BLaER1 treated with 17β-estradiol and CSF1 and Interleukin-3, amounts not matched to agents 10 nM and 100 nM (cell line): ENCODE data around the gene DUSP22.
"Not testable (repeated sequence)": the region's sequence is repeated elsewhere in the genome, so short reads cannot be mapped to it uniquely, and the experiment has no call there.

ENCODE experiments used
- H3K27ac ChIP-seq, 11 experiments: shearing (Covaris generic); formaldehyde crosslinking; 2 replicates each; pipeline ENCODE4 v1.8.1; 2022
- H3K27me3 ChIP-seq, 11 experiments: shearing (Covaris generic); formaldehyde crosslinking; 2 replicates each; pipeline ENCODE4 v1.8.1; 2022
- H3K36me3 ChIP-seq, 11 experiments: shearing (Covaris generic); formaldehyde crosslinking; 2 replicates each; pipeline ENCODE4 v1.8.1; 2022
- H3K4me1 ChIP-seq, 10 experiments: shearing (Covaris generic); formaldehyde crosslinking; 2 replicates each; pipeline ENCODE4 v1.8.1; 2022
- H3K4me2 ChIP-seq, 11 experiments: shearing (Covaris generic); formaldehyde crosslinking; 2 replicates each; pipeline ENCODE4 v1.8.1; 2022
- H3K4me3 ChIP-seq, 10 experiments: shearing (Covaris generic); formaldehyde crosslinking; 2 replicates each; pipeline ENCODE4 v1.8.1; 2022
- H3K9ac ChIP-seq, 11 experiments: shearing (Covaris generic); formaldehyde crosslinking; 2 replicates each; pipeline ENCODE4 v1.8.1; 2022
- H3K9me3 ChIP-seq, 11 experiments: shearing (Covaris generic); formaldehyde crosslinking; replicated peaks in 1 of 11; 2 replicates each; pipeline ENCODE4 v1.8.1; 2022
- H4K20me1 ChIP-seq, 11 experiments: shearing (Covaris generic); formaldehyde crosslinking; 2 replicates each; pipeline ENCODE4 v1.8.1; 2022
- Cebpa-rat ChIP-seq, 11 experiments: shearing (Covaris generic); IDR thresholded peaks; 2 replicates each; pipeline ENCODE4 v1.8.1; 2022

The DUSP22 gene

GRCh38 chr6:291697-292505 lies at the start of gene DUSP22:
DUSP22 (plus strand) TSS chr6:292487; CDS start chr6:292540, 53 bp downstream.
- H3K36me3 ChIP-seq: no peaks in the 10 kb centered on the region
- peak within 1 kb of the TSS; percentile 60 to 78 (median 71) for H3K4me3 ChIP-seq
- peak within 1 kb of the TSS; percentile 86 to 95 (median 89) for H3K9ac ChIP-seq
- H3K27me3 ChIP-seq: no peaks in the 10 kb centered on the region
- peaks cover 60 to 82% (median 70%) of the 10 kb centered on the region in 10 experiments for H3K4me1 ChIP-seq
- H4K20me1 ChIP-seq: no peaks in the 10 kb centered on the region
- peak within 1 kb of the TSS; percentile 79 to 95 (median 87) for H3K4me2 ChIP-seq
- peak within 1 kb of the TSS; percentile 84 to 96 (median 91) for H3K27ac ChIP-seq
- no peak for TF ChIP-seq Cebpa-rat (IDR thresholded peaks at IDR 0.05)
- H3K9me3 ChIP-seq: peaks cover 0 to 11% (median 0%) of the 10 kb centered on the region in 11 experiments; a peak in 8 of 22 replicates

- no peak overlapping the region for H3K9ac ChIP-seq
- H3K9me3 ChIP-seq: peaks cover 9 to 20% (median 13%) of the 10 kb centered on the region in 11 experiments; a peak in 19 of 22 replicates
- H3K4me2 ChIP-seq: no peak overlapping the region
- H3K4me1 ChIP-seq: peaks cover 6 to 25% (median 15%) of the 10 kb centered on the region in 10 experiments; a peak in 18 of 20 replicates
- H3K27me3 ChIP-seq: no peaks in the 10 kb centered on the region
- H3K27ac ChIP-seq: no peak overlapping the region
- H3K36me3 ChIP-seq: no peaks in the 10 kb centered on the region
- no peaks in the 10 kb centered on the region for H4K20me1 ChIP-seq
- no peak for TF ChIP-seq Cebpa-rat (IDR thresholded peaks at IDR 0.05)
- H3K4me3 ChIP-seq: no peak overlapping the region
Measured at GRCh38 chr6:246352-246751, 45.9 kb upstream of the DUSP22 start.

- Histone ChIP-seq H3K4me1 (peaks cover 6 to 35% (median 24%) of the 10 kb centered on the region in 10 experiments; a peak in 18 of 20 replicates), H3K36me3 (no peaks in the 10 kb centered on the region), H3K9me3 (peaks cover 8 to 20% (median 13%) of the 10 kb centered on the region in 11 experiments; a peak in 19 of 22 replicates), H3K27ac (peak overlapping the region in 4 of 11 experiments; percentile 10 to 66 (median 52); a peak in 4 of 22 replicates), H3K4me2 (peak overlapping the region in 6 of 11 experiments; percentile 38 to 54 (median 49); a peak in 9 of 22 replicates), H3K27me3 (no peaks in the 10 kb centered on the region), H3K4me3 (no peak overlapping the region), H4K20me1 (no peaks in the 10 kb centered on the region), H3K9ac (no peak overlapping the region)
- TF ChIP-seq Cebpa-rat (IDR thresholded peaks at IDR 0.05): no peak
Measured at GRCh38 chr6:247351-247750, 44.9 kb upstream of the DUSP22 start.

GRCh38 chr6:248046-248445 lies 44.2 kb upstream of the DUSP22 start:
- H3K9ac ChIP-seq, H3K4me3 ChIP-seq, H3K36me3 ChIP-seq, H3K27me3 ChIP-seq, H4K20me1 ChIP-seq: not testable (repeated sequence)
- peaks cover 6 to 17% (median 9%) of the 10 kb centered on the region in 11 experiments; a peak in 19 of 22 replicates for H3K9me3 ChIP-seq
- peaks cover 13 to 42% (median 31%) of the 10 kb centered on the region in 10 experiments for H3K4me1 ChIP-seq
- H3K27ac ChIP-seq: peak overlapping the region in 4 of 11 experiments; percentile 51 to 73 (median 60); a peak in 6 of 22 replicates
- peak overlapping the region in 10 of 11 experiments; percentile 28 to 54 (median 46); a peak in 17 of 22 replicates for H3K4me2 ChIP-seq

- Histone ChIP-seq H3K9me3 (no peaks in the 10 kb centered on the region; a peak in 1 of 22 replicates), H3K27me3 (no peaks in the 10 kb centered on the region), H3K36me3 (no peaks in the 10 kb centered on the region), H3K9ac (no peak overlapping the region), H4K20me1 (no peaks in the 10 kb centered on the region), H3K27ac (no peak overlapping the region), H3K4me1 (peaks cover 40 to 69% (median 57%) of the 10 kb centered on the region in 10 experiments), H3K4me2 (peak overlapping the region in 2 of 11 experiments; percentile 4 to 92; a peak in 1 of 22 replicates), H3K4me3 (no peak overlapping the region)
- no peak for TF ChIP-seq Cebpa-rat (IDR thresholded peaks at IDR 0.05)
Measured at GRCh38 chr6:250676-251075, 41.6 kb upstream of the DUSP22 start.

GRCh38 chr6:251920-252319 lies 40.4 kb upstream of the DUSP22 start:
- TF ChIP-seq Cebpa-rat (IDR thresholded peaks at IDR 0.05): no peak
- no peaks in the 10 kb centered on the region; a peak in 1 of 22 replicates for H3K9me3 ChIP-seq
- no peaks in the 10 kb centered on the region for H3K27me3 ChIP-seq
- H3K4me3 ChIP-seq: no peak overlapping the region
- H3K9ac ChIP-seq: no peak overlapping the region
- no peaks in the 10 kb centered on the region for H3K36me3 ChIP-seq
- peak overlapping the region in 7 of 11 experiments; percentile 38 to 92 (median 83); a peak in 12 of 22 replicates for H3K4me2 ChIP-seq
- H3K27ac ChIP-seq: 0 out of 22 replicates have a peak overlapping the region, but pooled peaks of 1 of the 11 experiments have one; percentile 72
- H3K4me1 ChIP-seq: peaks cover 50 to 81% (median 70%) of the 10 kb centered on the region in 10 experiments
- no peaks in the 10 kb centered on the region for H4K20me1 ChIP-seq

- Histone ChIP-seq H3K36me3 (no peaks in the 10 kb centered on the region), H3K4me2 (peak overlapping the region; percentile 67 to 96 (median 83)), H3K27ac (peak overlapping the region in 9 of 11 experiments; percentile 62 to 86 (median 72); a peak in 17 of 22 replicates), H3K9me3 (no peaks in the 10 kb centered on the region; a peak in 1 of 22 replicates), H3K4me1 (peaks cover 58 to 83% (median 72%) of the 10 kb centered on the region in 10 experiments), H3K27me3 (no peaks in the 10 kb centered on the region), H3K9ac (peak overlapping the region in 4 of 11 experiments; percentile 5 to 54 (median 36); a peak in 5 of 22 replicates), H4K20me1 (no peaks in the 10 kb centered on the region), H3K4me3 (peak overlapping the region in 1 of 10 experiments; percentile 18; a peak in 1 of 20 replicates)
- 0 out of 22 replicates have a peak, but pooled peaks of 1 of the 11 experiments have one; percentile 39 for TF ChIP-seq Cebpa-rat (IDR thresholded peaks at IDR 0.05)
Measured at GRCh38 chr6:252775-253535, 39.3 kb upstream of the DUSP22 start.

- TF ChIP-seq Cebpa-rat (IDR thresholded peaks at IDR 0.05): peak in 6 of 11 experiments; percentile 22 to 81 (median 51); a peak in 8 of 22 replicates
- no peaks in the 10 kb centered on the region for H3K27me3 ChIP-seq
- H3K4me2 ChIP-seq: peak overlapping the region; percentile 67 to 96 (median 83)
- H3K9me3 ChIP-seq: peaks cover 0 to 6% (median 4%) of the 10 kb centered on the region in 11 experiments; a peak in 14 of 22 replicates
- peaks cover 64 to 86% (median 74%) of the 10 kb centered on the region in 10 experiments for H3K4me1 ChIP-seq
- peak overlapping the region in 6 of 11 experiments; percentile 5 to 54 (median 40); a peak in 9 of 22 replicates for H3K9ac ChIP-seq
- peak overlapping the region in 9 of 11 experiments; percentile 62 to 89 (median 74); a peak in 18 of 22 replicates for H3K27ac ChIP-seq
- H4K20me1 ChIP-seq: no peaks in the 10 kb centered on the region
- no peaks in the 10 kb centered on the region for H3K36me3 ChIP-seq
- H3K4me3 ChIP-seq: peak overlapping the region in 2 of 10 experiments; percentile 1 to 18; a peak in 2 of 20 replicates
Measured at GRCh38 chr6:254016-254415, 38.3 kb upstream of the DUSP22 start.
